GM10847 (cell line): Measurements from ENCODE around the gene IL1R1.

Experiments
- POLR2A ChIP-seq: IDR thresholded peaks from 2 replicates; pipeline ENCODE4 v1.6.1; 2011; ENCODE audit not compliant: insufficient read length; ENCODE audit errors: extremely low read depth

The IL1R1 gene

GRCh38 chr2:102110596-102111334 is 31.8 kb upstream of the IL1R1 start:
- TF ChIP-seq POLR2A, result no peak

- no peak for TF ChIP-seq POLR2A
These were observed 30.7 kb upstream of the IL1R1 start for GRCh38 chr2:102111823-102112222.

GRCh38 chr2:102112271-102112670 is 30.3 kb upstream of the IL1R1 start:
- TF ChIP-seq POLR2A, result no peak

GRCh38 chr2:102112692-102113665 is 29.6 kb upstream of the IL1R1 start:
- TF ChIP-seq POLR2A, result no peak

GRCh38 chr2:102114290-102114721 is 28.2 kb upstream of the IL1R1 start:
- no peak for TF ChIP-seq POLR2A

GRCh38 chr2:102114851-102115497 is 27.6 kb upstream of the IL1R1 start:
- no peak for TF ChIP-seq POLR2A

- TF ChIP-seq POLR2A, result no peak
These were observed 25.7 kb upstream of the IL1R1 start for GRCh38 chr2:102116630-102117471.

GRCh38 chr2:102117472-102117858 is 25.1 kb upstream of the IL1R1 start:
- TF ChIP-seq POLR2A, result no peak

- TF ChIP-seq POLR2A, result no peak
These were observed 23.3 kb upstream of the IL1R1 start for GRCh38 chr2:102119255-102119654.

- no peak for TF ChIP-seq POLR2A
These were observed 22.3 kb upstream of the IL1R1 start for GRCh38 chr2:102120261-102120660.

GRCh38 chr2:102120701-102121159 is 21.8 kb upstream of the IL1R1 start:
- no peak for TF ChIP-seq POLR2A

GRCh38 chr2:102122115-102122514 is 20.4 kb upstream of the IL1R1 start:
- no peak for TF ChIP-seq POLR2A

GRCh38 chr2:102122909-102123308 is 19.6 kb upstream of the IL1R1 start:
- TF ChIP-seq POLR2A, result no peak

- TF ChIP-seq POLR2A, result no peak
These were observed 16.4 kb upstream of the IL1R1 start for GRCh38 chr2:102126169-102126568.

- no peak for TF ChIP-seq POLR2A
These were observed 15.9 kb upstream of the IL1R1 start for GRCh38 chr2:102126660-102127059.
